Mesenchymal stem cell (in vitro differentiated cells and primary cell): ENCODE measurements around the gene ZNF263. TPM values are rescaled to one million over a fixed set of nuclear protein-coding genes. Genes with fewer than 3 reads are reported as not detected.
A peak's percentile ranks its signal among the peaks of the same experiment; 100 is the strongest.

Experiments
- DNase-seq: peaks from one replicate; pipeline ENCODE4 v3.0.0-alpha.2; 2013
- H2AFZ ChIP-seq: one replicate; pipeline ENCODE4 v1.6.1; 2013; ENCODE audit warnings: low read depth, mild to moderate bottlenecking, control low read depth, inconsistent platforms, low read length, moderate library complexity
- H2AK5ac ChIP-seq: 2 replicates; pipeline ENCODE4 v1.6.1; 2013; ENCODE audit warnings: low read length, moderate library complexity, mild to moderate bottlenecking, inconsistent platforms; ENCODE audit not compliant: severe bottlenecking
- H2BK120ac ChIP-seq: one replicate; pipeline ENCODE4 v1.6.1; 2013; ENCODE audit warnings: low read depth, mild to moderate bottlenecking, inconsistent platforms, low read length, moderate library complexity
- H2BK12ac ChIP-seq, 2 experiments: one replicate each; pipeline ENCODE4 v1.6.1; 2013; ENCODE audit warnings: inconsistent platforms in 2 of 2, low read length in 2 of 2, mild to moderate bottlenecking in 2 of 2, moderate library complexity in 2 of 2, control low read depth in 1 of 2
- H2BK15ac ChIP-seq: one replicate; pipeline ENCODE4 v1.6.1; 2013; ENCODE audit warnings: mild to moderate bottlenecking, low read depth, inconsistent platforms; ENCODE audit not compliant: poor library complexity, severe bottlenecking
- H2BK5ac ChIP-seq: 2 replicates; pipeline ENCODE4 v1.6.1; 2013; ENCODE audit warnings: low read depth, mild to moderate bottlenecking, low read length, control low read depth, inconsistent platforms; ENCODE audit not compliant: poor library complexity, severe bottlenecking
- H3K14ac ChIP-seq, 2 experiments: one replicate each; pipeline ENCODE4 v1.6.1; 2013; ENCODE audit warnings: inconsistent platforms in 2 of 2, low read length in 2 of 2, control low read depth in 1 of 2, mild to moderate bottlenecking in 1 of 2, moderate library complexity in 1 of 2
- H3K18ac ChIP-seq, 2 experiments: one replicate each; pipeline ENCODE4 v1.6.1; 2013; ENCODE audit warnings: inconsistent platforms in 2 of 2, low read length in 2 of 2, control low read depth in 1 of 2, low read depth in 1 of 2, mild to moderate bottlenecking in 1 of 2
- H3K23ac ChIP-seq, 2 experiments: one replicate each; pipeline ENCODE4 v1.6.1; 2013; ENCODE audit warnings: inconsistent platforms in 2 of 2, low read length in 2 of 2, mild to moderate bottlenecking in 2 of 2, moderate library complexity in 2 of 2, control low read depth in 1 of 2
- H3K27ac ChIP-seq: 2 replicates; pipeline ENCODE4 v1.5.1; 2013; ENCODE audit warnings: mild to moderate bottlenecking, moderate library complexity, low read length, control low read depth, inconsistent platforms; ENCODE audit not compliant: poor library complexity, severe bottlenecking
- H3K27me3 ChIP-seq, 2 experiments: 2 replicates each; pipeline versions ENCODE4 v1.6.1 to v1.7.0; 2013; ENCODE audit warnings: low read length in 2 of 2, mild to moderate bottlenecking in 2 of 2, moderate library complexity in 2 of 2, control low read depth in 1 of 2, inconsistent platforms in 1 of 2; ENCODE audit not compliant: control insufficient read depth in 1 of 2, insufficient read depth in 1 of 2
- H3K36me3 ChIP-seq, 2 experiments: 2 replicates each; pipeline versions ENCODE4 v1.6.1 to v1.7.0; 2013; ENCODE audit warnings: low read length in 2 of 2, control low read depth in 1 of 2, inconsistent platforms in 1 of 2, low read depth in 1 of 2, mild to moderate bottlenecking in 1 of 2; ENCODE audit not compliant: insufficient read depth in 2 of 2, control insufficient read depth in 1 of 2
- H3K4ac ChIP-seq, 2 experiments: one replicate each; pipeline ENCODE4 v1.6.1; 2013; ENCODE audit warnings: inconsistent platforms in 2 of 2, low read length in 2 of 2, mild to moderate bottlenecking in 2 of 2, moderate library complexity in 2 of 2, control low read depth in 1 of 2, low read depth in 1 of 2
- H3K4me1 ChIP-seq: 2 replicates; pipeline ENCODE4 v1.6.1; 2013; ENCODE audit warnings: low read depth, low read length, control low read depth; ENCODE audit not compliant: control insufficient read depth, insufficient read depth
- H3K4me2 ChIP-seq: 2 replicates; pipeline ENCODE4 v1.6.1; 2013; ENCODE audit warnings: low read length, mild to moderate bottlenecking, inconsistent platforms; ENCODE audit not compliant: poor library complexity, severe bottlenecking
- H3K4me3 ChIP-seq, 2 experiments: 2 replicates each; pipeline versions ENCODE4 v1.5.1 to v1.7.0; 2013; ENCODE audit warnings: low read length in 2 of 2, mild to moderate bottlenecking in 2 of 2, control low read depth in 1 of 2, low read depth in 1 of 2; ENCODE audit not compliant: insufficient read depth in 1 of 2
- H3K79me1 ChIP-seq: replicated peaks from 2 replicates; pipeline ENCODE4 v1.6.1; 2013; ENCODE audit warnings: mild to moderate bottlenecking, control low read depth, low read length, inconsistent platforms; ENCODE audit not compliant: poor library complexity, severe bottlenecking
- H3K9ac ChIP-seq: 2 replicates; pipeline ENCODE4 v1.7.0; 2013; ENCODE audit warnings: mild to moderate bottlenecking, low read length, moderate library complexity
- H3K9me3 ChIP-seq: 2 replicates; pipeline ENCODE4 v1.7.0; 2013; ENCODE audit warnings: mild to moderate bottlenecking, low read length; ENCODE audit not compliant: control insufficient read depth
- H4K8ac ChIP-seq: one replicate; pipeline ENCODE4 v1.6.1; 2013; ENCODE audit warnings: inconsistent platforms, mild to moderate bottlenecking, low read length, moderate library complexity
- H4K91ac ChIP-seq: one replicate; pipeline ENCODE4 v1.6.1; 2013; ENCODE audit warnings: mild to moderate bottlenecking, low read length, inconsistent platforms
- WGBS: methylation state at CpG from one replicate; pipeline ENCODE4 v1.1.7; 2013; ENCODE audit warnings: mixed read lengths; 5-methylcytosine and 5-hydroxymethylcytosine counted together
- polyA plus RNA-seq, 2 experiments: library from polyadenylated mRNA; stranded (reverse); fragments of 200-250 nt; gene quantifications; one replicate each; pipeline ENCODE4 v1.2.3, GENCODE V29; 2013

The ZNF263 gene
- 17.6 TPM for polyA plus RNA-seq (2013, experiment 1 of 2)
- 17.5 TPM for polyA plus RNA-seq (2013, experiment 2 of 2)

GRCh38 chr16:3282730-3283542 lies at the start of gene ZNF263:
ZNF263 (plus strand) TSS chr16:3283491; CDS start chr16:3283819, 328 bp downstream.
- peaks cover 4% of the 10 kb centered on the region for H3K9me3 ChIP-seq
- peak within 1 kb of the TSS; percentile 100 for H3K9ac ChIP-seq
- peak within 1 kb of the TSS; percentile 83 for H4K8ac ChIP-seq
- H3K27ac ChIP-seq = peak within 1 kb of the TSS; percentile 99
- H3K18ac ChIP-seq = peak within 1 kb of the TSS; percentile 88 to 97
- H2BK5ac ChIP-seq = peak within 1 kb of the TSS; percentile 67
- H3K4me1 ChIP-seq = peaks cover 13% of the 10 kb centered on the region
- no peak within 1 kb of the TSS for H2BK15ac ChIP-seq
- H2AFZ ChIP-seq = peak within 1 kb of the TSS; percentile 55
- no peak within 1 kb of the TSS for H3K23ac ChIP-seq
- peaks cover 19 to 25% of the 10 kb centered on the region in 2 experiments for H3K36me3 ChIP-seq
- under 1% methylated on average over 71 of the region's 72 CpGs for WGBS
- no peak within 1 kb of the TSS for H2AK5ac ChIP-seq
- peak within 1 kb of the TSS; percentile 94 for H3K4me2 ChIP-seq
- H3K14ac ChIP-seq = peak within 1 kb of the TSS in 1 of 2 experiments; percentile 62
- H4K91ac ChIP-seq = peak within 1 kb of the TSS; percentile 65
- peak within 1 kb of the TSS; percentile 94 for H3K4ac ChIP-seq
- DNase-seq = peak; percentile 99
- no peak within 1 kb of the TSS for H2BK12ac ChIP-seq
- peaks cover 8% of the 10 kb centered on the region for H3K79me1 ChIP-seq
- H2BK120ac ChIP-seq = peak within 1 kb of the TSS; percentile 77
- peak within 1 kb of the TSS; percentile 83 to 98 for H3K4me3 ChIP-seq
- H3K27me3 ChIP-seq = no peaks in the 10 kb centered on the region

DNA sequence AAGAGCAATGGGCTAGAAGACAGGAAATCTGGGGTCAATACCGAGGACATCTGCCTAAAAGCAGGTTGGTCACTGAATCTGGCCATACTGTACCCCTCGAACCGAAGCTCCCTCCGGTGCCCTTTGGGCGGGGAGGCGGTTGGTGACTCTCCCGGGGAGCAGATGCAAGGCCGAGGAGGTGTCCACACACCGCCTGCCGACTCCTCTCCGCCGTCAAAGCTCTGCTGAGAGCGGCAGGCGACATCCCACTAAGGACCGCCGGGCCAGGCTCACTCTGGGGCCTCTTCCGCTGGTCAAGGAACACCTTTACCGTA lies 48.8 kb upstream of the ZNF263 start:
- Histone ChIP-seq H3K14ac (peak overlapping the region in 1 of 2 experiments; percentile 49), H3K23ac (peak overlapping the region in 1 of 2 experiments; percentile 0), H2AK5ac (no peak overlapping the region), H3K79me1 (peaks cover 25% of the 10 kb centered on the region), H2AFZ (peak overlapping the region; percentile 94), H3K36me3 (peaks cover 20 to 40% of the 10 kb centered on the region in 2 experiments), H3K4me3 (peak overlapping the region; percentile 79 to 99), H3K27me3 (no peaks in the 10 kb centered on the region), H4K8ac (peak overlapping the region; percentile 49), H2BK120ac (no peak overlapping the region), H3K4me1 (peaks cover 8% of the 10 kb centered on the region), H4K91ac (no peak overlapping the region), H2BK15ac (no peak overlapping the region), H2BK5ac (no peak overlapping the region), H3K9ac (peak overlapping the region; percentile 95), H3K27ac (peak overlapping the region; percentile 97), H2BK12ac (peak overlapping the region in 1 of 2 experiments; percentile 2), H3K18ac (peak overlapping the region; percentile 3 to 81), H3K4me2 (peak overlapping the region; percentile 75), H3K4ac (peak overlapping the region in 1 of 2 experiments; percentile 71), H3K9me3 (peaks cover 32% of the 10 kb centered on the region)
- DNase-seq = no peak
- WGBS = 5% methylated on average over 18 of the region's 18 CpGs

GRCh38 chr16:3234857-3235561 lies 48.3 kb upstream of the ZNF263 start, which contains the start of gene ZNF200:
ZNF200 (minus strand) TSS chr16:3235158; CDS start chr16:3233755, 1,403 bp downstream.
- Histone ChIP-seq H3K27me3 (no peaks in the 10 kb centered on the region), H2BK5ac (peak within 1 kb of the TSS; percentile 83), H2AK5ac (no peak within 1 kb of the TSS), H2BK120ac (no peak within 1 kb of the TSS), H2BK15ac (peak within 1 kb of the TSS; percentile 57), H4K8ac (peak within 1 kb of the TSS; percentile 98), H3K4me3 (peak within 1 kb of the TSS; percentile 79 to 99), H3K18ac (peak within 1 kb of the TSS; percentile 98 to 99), H4K91ac (peak within 1 kb of the TSS; percentile 99), H3K23ac (peak within 1 kb of the TSS in 1 of 2 experiments; percentile 0), H2AFZ (peak within 1 kb of the TSS; percentile 94), H3K9ac (peak within 1 kb of the TSS; percentile 95), H3K9me3 (peaks cover 27% of the 10 kb centered on the region), H3K36me3 (peaks cover 15 to 35% of the 10 kb centered on the region in 2 experiments), H3K4me1 (peaks cover 8% of the 10 kb centered on the region), H3K14ac (peak within 1 kb of the TSS in 1 of 2 experiments; percentile 49), H3K79me1 (peaks cover 23% of the 10 kb centered on the region), H3K27ac (peak within 1 kb of the TSS; percentile 97), H3K4me2 (peak within 1 kb of the TSS; percentile 75), H3K4ac (peak within 1 kb of the TSS; percentile 71 to 90), H2BK12ac (peak within 1 kb of the TSS in 1 of 2 experiments; percentile 23)
- DNase-seq = peak; percentile 97
- WGBS = under 1% methylated on average over 35 of the region's 59 CpGs
